T-helper 9 cell (primary cell): ENCODE data around the gene NAA16.
"Not testable (repeated sequence)": the region's sequence is repeated elsewhere in the genome, so short reads cannot be mapped to it uniquely, and the experiment has no call there.

Experiments used
- DNase-seq: peaks from one replicate; pipeline ENCODE4 v3.0.0-alpha.2; 2020
- total RNA-seq, 2 donors: gene quantifications; one replicate each; lab custom pipeline; 2026; lab: John Stamatoyannopoulos, UW

The NAA16 gene
- 57.4 to 58.9 reads per million in 2 donors for total RNA-seq

DNA sequence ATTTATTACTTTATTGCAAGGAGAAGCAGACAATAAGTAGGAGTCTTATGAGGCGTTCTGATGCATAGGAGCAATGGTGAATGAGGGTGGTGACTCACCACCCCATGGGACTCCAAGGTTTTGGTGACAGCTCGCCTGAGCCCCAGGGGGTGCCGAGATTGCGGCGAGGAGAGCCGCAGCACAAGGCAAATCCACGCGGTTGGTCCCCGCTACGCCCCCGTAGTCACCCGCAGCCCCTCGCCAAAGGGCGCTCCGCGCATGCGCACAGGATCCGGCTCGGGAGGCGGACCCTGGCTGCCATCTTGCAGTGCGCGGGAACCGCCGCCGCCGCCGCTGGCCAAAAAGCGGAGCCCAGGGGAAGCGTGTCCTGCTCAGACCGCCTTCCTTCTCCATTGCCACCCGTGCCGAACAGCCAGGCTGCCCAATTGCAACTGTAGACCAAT, at the start of gene NAA16:
TSS of gene NAA16 (plus strand) at position 305 of the 443 bp plus-strand sequence. CDS start 262 bp downstream, outside the sequence.
- peak; percentile 93 for DNase-seq

GRCh38 chr13:41263261-41263971, 47.7 kb upstream of the NAA16 start, which contains the start of gene MTRF1:
Gene MTRF1 (minus strand): TSS chr13:41263576. CDS start chr13:41260907, 2,669 bp downstream.
- DNase-seq = peak; percentile 63

DNA sequence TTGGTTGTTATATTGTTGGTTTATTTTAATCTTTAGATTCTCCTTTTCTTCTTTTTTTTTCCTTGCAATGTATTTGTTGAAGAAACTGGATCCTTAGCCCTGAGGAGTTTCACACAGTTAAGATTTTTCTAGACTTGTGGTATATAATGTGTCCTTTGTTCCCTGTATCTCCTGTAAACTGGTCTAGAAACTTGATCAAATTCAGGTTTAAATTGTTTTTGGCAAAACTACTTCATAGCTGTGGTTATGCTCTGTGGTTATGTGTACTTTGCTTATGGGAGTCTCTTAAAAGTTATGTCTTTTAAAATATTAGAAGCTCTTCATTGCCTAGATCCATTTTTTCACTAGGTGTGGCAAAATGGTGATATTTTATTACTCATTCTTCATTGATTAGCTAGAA, 44.0 kb upstream of the NAA16 start:
- no peak for DNase-seq

DNA sequence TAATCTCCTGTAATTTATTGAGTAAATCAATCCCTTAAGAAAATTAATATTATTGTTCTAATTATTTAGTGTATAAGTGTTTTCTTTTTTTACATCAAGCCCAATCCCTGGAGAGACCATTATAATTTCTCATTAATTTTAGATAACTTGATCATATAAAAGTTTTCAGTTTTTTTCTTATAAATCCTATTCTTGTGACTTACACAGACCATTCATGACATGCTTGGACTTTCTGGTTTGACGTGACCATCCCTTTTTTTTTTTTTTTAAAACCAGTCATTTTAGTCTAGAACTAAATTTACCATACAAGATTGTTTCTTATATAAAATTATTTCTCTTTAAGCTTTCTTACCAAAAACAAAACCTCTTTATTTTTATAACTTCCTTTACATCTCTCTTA, 42.3 kb upstream of the NAA16 start:
- no peak for DNase-seq

DNA sequence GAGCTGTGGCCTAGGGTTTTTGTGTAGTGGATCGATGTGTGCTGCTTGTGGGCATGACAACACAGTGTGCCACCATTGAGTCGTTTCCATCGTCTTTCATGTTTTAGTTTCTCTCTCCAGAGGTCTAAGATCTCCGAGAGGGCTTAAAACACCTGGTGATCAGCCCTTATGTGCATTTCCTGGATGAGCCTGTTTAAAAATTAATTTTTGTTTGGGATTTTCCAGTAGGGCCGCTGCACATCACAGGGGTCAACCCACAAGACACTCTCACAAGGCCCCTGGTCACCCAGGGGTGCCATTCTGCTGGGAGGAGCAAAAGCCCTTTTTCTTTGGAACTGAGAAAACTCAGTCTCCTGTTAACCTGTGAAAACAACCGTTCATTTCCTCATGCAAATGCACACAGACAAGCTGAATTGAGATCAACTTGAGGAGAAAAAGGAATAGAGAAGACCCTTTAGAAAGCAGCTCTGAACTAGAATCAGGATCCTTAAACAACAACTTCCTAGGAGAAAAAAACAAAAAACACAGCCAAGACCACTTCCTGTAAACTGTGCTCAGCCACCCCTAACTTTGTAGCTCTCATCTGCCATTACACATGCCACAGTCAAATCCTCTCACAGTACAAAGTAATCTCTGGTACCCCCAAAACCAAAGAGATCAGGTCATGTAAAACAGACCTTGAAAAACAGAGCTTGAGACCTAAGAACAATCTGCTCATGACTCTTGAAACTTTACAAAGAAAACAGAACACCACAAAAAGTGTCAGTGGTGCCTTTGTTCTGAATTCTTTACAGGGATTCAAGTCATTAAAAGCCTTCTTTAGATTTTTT, 39.4 kb upstream of the NAA16 start:
- DNase-seq = no peak

GRCh38 chr13:41273831-41274441, 37.1 kb upstream of the NAA16 start:
- DNase-seq = no peak

- DNase-seq = no peak
These were observed 36.2 kb upstream of the NAA16 start for GRCh38 chr13:41274881-41275280.

DNA sequence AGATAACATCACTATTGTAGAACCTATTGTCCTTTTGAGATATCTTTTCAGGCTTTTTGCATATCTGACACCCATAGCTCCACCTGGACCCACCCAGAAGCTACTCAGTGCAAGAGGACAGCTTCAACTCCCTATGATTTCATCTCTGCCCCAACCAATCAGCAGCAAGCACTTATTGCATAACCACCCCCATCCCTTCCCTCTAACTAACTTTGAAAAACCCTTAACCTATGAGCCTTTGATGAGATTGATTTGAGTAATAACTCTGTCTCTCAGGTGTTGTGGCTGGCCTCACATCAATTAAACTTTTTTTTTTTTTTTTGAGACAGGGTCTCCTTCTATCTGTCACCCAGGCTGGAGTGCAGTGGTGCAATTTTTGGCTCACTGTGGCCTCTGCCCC, 34.2 kb upstream of the NAA16 start:
- no peak for DNase-seq

DNA sequence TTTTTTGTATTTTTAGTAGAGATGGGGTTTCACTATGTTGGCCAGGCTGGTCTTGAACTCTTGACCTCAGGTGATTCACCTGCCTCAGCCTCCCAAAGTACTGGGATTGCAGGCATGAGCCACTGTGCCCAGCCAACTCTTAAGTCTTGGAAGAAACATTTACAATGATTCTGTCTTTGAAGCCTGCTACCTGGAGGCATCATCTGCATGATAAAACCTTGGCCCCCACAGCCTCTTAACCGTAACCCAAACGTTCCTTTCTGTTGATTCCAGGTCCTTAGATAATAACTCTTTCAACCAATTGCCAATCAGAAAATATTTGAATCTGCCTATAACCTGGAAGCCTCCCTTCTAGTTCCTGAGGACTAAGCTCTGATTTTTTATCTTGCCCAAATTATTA, 31.9 kb upstream of the NAA16 start:
- not testable (repeated sequence) for DNase-seq

DNA sequence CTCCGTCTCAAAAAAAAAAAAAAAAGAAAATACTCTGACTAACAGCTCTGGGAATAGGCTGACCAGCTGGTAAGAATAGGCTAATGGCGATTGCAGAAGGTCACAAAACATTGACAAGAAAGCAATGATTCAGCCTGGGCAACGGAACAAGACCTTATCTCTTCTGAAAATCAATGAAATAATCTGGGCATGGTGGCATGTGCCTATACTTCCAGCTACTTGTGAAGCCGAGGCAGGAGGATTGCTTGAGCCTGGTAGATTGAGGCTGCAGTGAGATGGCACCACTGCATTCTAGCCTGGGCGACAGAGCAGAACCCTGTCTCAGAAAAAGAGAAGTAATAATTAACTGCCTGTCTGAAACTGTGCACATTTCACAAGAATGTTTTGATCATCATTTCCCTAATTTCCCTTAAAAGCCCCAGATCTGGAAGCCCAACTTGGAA, 28.9 kb upstream of the NAA16 start:
- no peak for DNase-seq

DNA sequence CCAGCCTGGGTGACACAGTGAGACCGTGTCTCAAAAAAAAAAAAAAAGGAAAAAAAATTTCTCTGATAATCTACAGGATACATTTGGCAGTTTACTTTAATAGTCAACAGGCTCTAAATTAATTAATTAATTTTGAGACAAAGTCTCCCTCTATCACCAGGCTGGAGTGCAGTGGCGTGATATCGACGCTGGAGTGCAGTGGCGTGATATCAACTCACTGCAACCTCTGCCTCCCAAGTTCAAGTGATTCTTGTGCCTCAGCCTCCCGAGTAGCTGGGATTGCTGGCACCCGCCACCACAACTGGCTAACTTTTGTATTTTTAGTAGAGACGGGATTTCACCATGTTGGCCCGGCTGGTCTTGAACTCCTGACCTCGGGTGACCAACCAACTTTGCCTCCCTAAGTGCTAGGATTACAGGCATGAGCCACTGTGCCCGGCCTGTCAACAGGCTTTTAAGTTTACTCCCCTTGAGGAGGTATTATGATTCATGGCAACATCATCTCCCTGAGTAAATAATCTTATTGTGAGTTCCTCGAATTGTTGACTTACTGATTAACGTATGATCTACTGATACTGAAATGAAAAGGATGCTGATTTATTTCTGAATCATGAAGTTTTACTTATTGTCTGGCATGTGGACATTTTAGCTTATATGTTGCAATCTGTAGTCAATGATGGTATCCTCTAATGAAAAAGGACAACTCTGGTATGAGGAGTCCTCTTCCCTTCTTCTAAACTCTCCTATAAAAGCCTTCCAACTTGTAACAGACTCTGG, 26.4 kb upstream of the NAA16 start:
- DNase-seq = no peak

DNA sequence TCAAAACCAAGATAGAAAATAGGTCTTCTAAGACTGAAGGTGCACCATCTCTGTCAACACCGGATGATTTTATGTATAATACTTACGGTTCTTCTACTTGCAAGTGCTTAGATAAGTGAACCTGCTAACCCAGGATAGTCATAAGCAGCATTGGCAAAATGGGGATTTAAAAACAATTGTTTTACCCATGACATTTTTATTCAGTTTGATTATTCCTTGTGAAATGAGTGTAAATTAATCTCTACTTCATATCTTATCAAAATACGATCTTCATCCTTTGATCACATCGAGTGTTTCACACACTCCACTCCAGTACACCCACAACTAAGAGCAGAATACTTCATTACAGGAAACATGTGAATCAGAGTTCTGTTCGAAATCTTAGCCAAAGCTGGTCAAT, 24.7 kb upstream of the NAA16 start:
- no peak for DNase-seq

- DNase-seq = no peak
These were observed 21.6 kb upstream of the NAA16 start for GRCh38 chr13:41289463-41289881.

DNA sequence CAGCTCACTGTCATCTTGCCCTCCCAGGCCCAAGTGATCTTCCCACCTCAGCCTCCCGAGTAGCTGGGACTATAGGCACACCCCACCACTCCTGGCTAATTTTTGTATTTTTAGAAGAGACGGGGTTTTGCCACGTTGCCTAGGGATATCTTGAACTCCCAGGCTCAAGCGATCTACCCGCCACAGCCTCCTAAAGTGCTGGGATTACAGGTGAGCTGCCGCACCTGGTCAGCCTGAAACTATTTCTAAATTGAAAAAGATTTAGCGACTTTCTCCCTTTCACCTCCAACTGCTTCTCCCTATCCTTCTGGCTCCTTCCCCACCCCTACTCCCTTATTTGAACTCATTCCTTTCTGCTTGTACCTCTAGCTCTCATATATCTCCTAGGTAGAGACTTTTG, 19.8 kb upstream of the NAA16 start:
- DNase-seq = no peak

DNA sequence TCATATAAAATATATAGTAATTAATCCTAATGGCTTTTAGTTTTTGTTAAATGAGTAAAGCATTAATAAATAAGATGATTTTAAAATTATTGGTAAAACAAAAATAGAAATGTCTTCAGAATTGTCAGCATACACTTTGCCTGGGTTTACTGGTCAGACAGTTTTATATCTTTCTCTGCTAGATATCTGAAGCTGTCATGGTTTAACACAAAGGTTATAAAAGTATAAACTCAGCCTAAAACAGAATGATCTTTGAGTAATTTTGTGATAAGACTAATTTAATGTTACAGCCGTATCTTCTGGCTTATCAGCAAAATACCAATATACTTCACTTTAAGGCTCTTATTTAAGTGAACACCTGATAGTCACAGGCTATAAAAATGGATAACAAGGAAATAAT, 17.8 kb upstream of the NAA16 start:
- no peak for DNase-seq

GRCh38 chr13:41294914-41295313, 16.2 kb upstream of the NAA16 start:
- no peak for DNase-seq

GRCh38 chr13:41295973-41296372, 15.1 kb upstream of the NAA16 start:
- DNase-seq = no peak

- DNase-seq = no peak
These were observed 14.0 kb upstream of the NAA16 start for GRCh38 chr13:41296879-41297646.

- no peak for DNase-seq
These were observed 11.6 kb upstream of the NAA16 start for GRCh38 chr13:41299316-41300094.

DNA sequence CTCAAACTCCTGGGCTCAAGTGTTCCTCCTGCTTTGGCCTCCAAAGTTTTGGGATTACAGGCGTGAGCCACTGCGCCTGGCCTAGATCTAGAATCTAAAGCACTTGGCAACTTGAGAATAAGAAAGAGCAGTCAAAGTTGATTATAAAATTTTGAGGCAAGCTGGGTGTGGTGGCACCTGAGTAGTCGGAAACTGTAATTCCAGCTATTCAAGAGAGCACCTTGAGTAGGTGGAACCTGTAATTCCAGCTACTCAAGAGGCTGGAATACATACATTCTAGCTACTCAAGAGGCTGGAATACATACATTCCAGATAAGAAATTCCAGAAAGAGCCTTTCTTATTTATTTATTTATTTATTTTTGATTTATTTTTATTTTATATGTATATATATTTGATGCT, 8.3 kb upstream of the NAA16 start:
- no peak for DNase-seq

DNA sequence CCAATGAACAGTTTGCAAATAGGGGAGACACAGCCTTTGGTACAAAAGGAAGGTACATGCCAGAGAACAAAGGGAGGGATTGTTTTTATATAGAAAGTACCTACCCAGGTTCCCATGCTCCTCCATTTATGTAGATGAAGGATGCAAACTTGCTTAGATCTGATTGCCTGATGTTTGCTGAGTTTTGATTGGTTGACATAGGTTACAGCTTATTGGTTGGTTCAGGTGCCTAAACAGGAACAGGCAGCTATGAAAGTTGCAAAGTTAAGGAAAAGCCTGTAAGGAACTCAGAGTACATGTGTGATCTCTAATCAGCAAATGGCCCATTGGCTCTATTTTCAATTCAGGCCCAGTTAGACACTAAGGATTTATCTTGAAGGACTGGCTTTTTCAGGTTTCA, 6.5 kb upstream of the NAA16 start:
- no peak for DNase-seq
